Astrocyte (in vitro differentiated cells and primary cell): ENCODE results near the gene PDE7B. TPM values are rescaled to one million over a fixed set of nuclear protein-coding genes. Genes with fewer than 3 reads are reported as not detected.

Experiments used
- DNase-seq: peaks from one replicate; pipeline ENCODE4 v3.0.0-alpha.2; 2010; ENCODE audit warnings: low read depth
- FAIRE-seq: peaks from 2 replicates; lab custom pipeline; 2011; peaks lifted over from hg19 to GRCh38; lab: Jason Lieb, UNC
- H2AFZ ChIP-seq: 2 replicates; pipeline ENCODE4 v1.6.0; 2012; ENCODE audit warnings: low read depth, low read length, inconsistent platforms
- H3K27ac ChIP-seq: 2 replicates; pipeline ENCODE4 v1.5.1; 2011; ENCODE audit warnings: low read depth, low read length, inconsistent platforms
- H3K27me3 ChIP-seq: 2 replicates; pipeline ENCODE4 v1.6.0; 2011; ENCODE audit warnings: low read length, inconsistent platforms; ENCODE audit not compliant: insufficient read depth
- H3K36me3 ChIP-seq: 2 replicates; pipeline ENCODE4 v1.5.1; 2011; ENCODE audit warnings: low read length, inconsistent platforms; ENCODE audit not compliant: insufficient read depth
- H3K4me1 ChIP-seq: 2 replicates; pipeline ENCODE4 v1.5.1; 2011; ENCODE audit warnings: low read length, inconsistent platforms; ENCODE audit not compliant: insufficient read depth
- H3K4me2 ChIP-seq: 2 replicates; pipeline ENCODE4 v1.6.0; 2012; ENCODE audit warnings: low read length, inconsistent platforms
- H3K4me3 ChIP-seq: 2 replicates; pipeline ENCODE4 v1.5.1; 2011; ENCODE audit warnings: low read depth, mild to moderate bottlenecking, low read length, inconsistent platforms; ENCODE audit not compliant: insufficient read depth
- H3K79me2 ChIP-seq: 2 replicates; pipeline ENCODE4 v1.6.0; 2012; ENCODE audit warnings: mild to moderate bottlenecking, low read length, inconsistent platforms; ENCODE audit not compliant: insufficient read depth
- H3K9ac ChIP-seq: 2 replicates; pipeline ENCODE4 v1.6.0; 2012; ENCODE audit warnings: mild to moderate bottlenecking, low read length, inconsistent platforms
- H3K9me3 ChIP-seq: 2 replicates; pipeline ENCODE4 v1.5.1; 2012; ENCODE audit warnings: low read depth, mild to moderate bottlenecking, low read length, inconsistent platforms; ENCODE audit not compliant: insufficient read depth
- H4K20me1 ChIP-seq: 2 replicates; pipeline ENCODE4 v1.6.0; 2012; ENCODE audit warnings: low read length, inconsistent platforms; ENCODE audit not compliant: insufficient read depth
- H3K27ac Mint-ChIP-seq: one replicate; pipeline ENCODE4 v1.8.0; 2021; ENCODE audit warnings: mild to moderate bottlenecking, mixed read lengths; ENCODE audit not compliant: unreplicated experiment
- H3K27me3 Mint-ChIP-seq: one replicate; pipeline ENCODE4 v1.8.0; 2021; ENCODE audit warnings: low read depth, mixed read lengths; ENCODE audit not compliant: unreplicated experiment
- H3K36me3 Mint-ChIP-seq: one replicate; pipeline ENCODE4 v1.8.0; 2021; ENCODE audit warnings: low read depth, mixed read lengths; ENCODE audit not compliant: unreplicated experiment
- H3K4me1 Mint-ChIP-seq: one replicate; pipeline ENCODE4 v1.8.0; 2021; ENCODE audit warnings: low read depth, mixed read lengths; ENCODE audit not compliant: unreplicated experiment
- H3K4me3 Mint-ChIP-seq: one replicate; pipeline ENCODE4 v1.8.0; 2021; ENCODE audit warnings: mild to moderate bottlenecking, moderate library complexity, mixed read lengths; ENCODE audit not compliant: unreplicated experiment
- H3K9me3 Mint-ChIP-seq: one replicate; pipeline ENCODE4 v1.8.0; 2021; ENCODE audit warnings: mild to moderate bottlenecking, mixed read lengths; ENCODE audit not compliant: unreplicated experiment
- EZH2 ChIP-seq: IDR thresholded peaks from 2 replicates; pipeline ENCODE4 v1.6.1; 2012; ENCODE audit warnings: mild to moderate bottlenecking, low read length, inconsistent platforms; ENCODE audit not compliant: insufficient read depth
- total RNA-seq: library from RNA; stranded (reverse); gene quantifications from 2 replicates; pipeline ENCODE4 v1.2.1, GENCODE V29; 2021
- TF ChIP-seq, protein P1 (sequence below): IDR thresholded peaks from 2 replicates; pipeline ENCODE4 v1.5.1; 2011; ENCODE audit warnings: low read depth, mild to moderate bottlenecking, inconsistent platforms, low read length, moderate library complexity; ENCODE audit not compliant: insufficient read depth

PDE7B gene
- total RNA-seq, 1 donor from 2014 or later, result 0.27 TPM

GRCh38 chr6:136108361-136108945, 257.0 kb downstream of the PDE7B start:
- Mint-ChIP-seq H3K27me3 (no peaks in the 10 kb centered on the region), H3K4me1 (peaks cover 2% of the 10 kb centered on the region), H3K4me3 (no peak overlapping the region), H3K27ac (no peak overlapping the region), H3K36me3 (no peaks in the 10 kb centered on the region), H3K9me3 (no peaks in the 10 kb centered on the region)
- no peaks in the 10 kb centered on the region for H3K27me3 ChIP-seq
- no peak overlapping the region for H2AFZ ChIP-seq
- H4K20me1 ChIP-seq, result no peaks in the 10 kb centered on the region
- TF ChIP-seq, protein P1, sequence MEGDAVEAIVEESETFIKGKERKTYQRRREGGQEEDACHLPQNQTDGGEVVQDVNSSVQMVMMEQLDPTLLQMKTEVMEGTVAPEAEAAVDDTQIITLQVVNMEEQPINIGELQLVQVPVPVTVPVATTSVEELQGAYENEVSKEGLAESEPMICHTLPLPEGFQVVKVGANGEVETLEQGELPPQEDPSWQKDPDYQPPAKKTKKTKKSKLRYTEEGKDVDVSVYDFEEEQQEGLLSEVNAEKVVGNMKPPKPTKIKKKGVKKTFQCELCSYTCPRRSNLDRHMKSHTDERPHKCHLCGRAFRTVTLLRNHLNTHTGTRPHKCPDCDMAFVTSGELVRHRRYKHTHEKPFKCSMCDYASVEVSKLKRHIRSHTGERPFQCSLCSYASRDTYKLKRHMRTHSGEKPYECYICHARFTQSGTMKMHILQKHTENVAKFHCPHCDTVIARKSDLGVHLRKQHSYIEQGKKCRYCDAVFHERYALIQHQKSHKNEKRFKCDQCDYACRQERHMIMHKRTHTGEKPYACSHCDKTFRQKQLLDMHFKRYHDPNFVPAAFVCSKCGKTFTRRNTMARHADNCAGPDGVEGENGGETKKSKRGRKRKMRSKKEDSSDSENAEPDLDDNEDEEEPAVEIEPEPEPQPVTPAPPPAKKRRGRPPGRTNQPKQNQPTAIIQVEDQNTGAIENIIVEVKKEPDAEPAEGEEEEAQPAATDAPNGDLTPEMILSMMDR, result no peak
- no peak for TF ChIP-seq EZH2
- H3K79me2 ChIP-seq, result no peaks in the 10 kb centered on the region
- peaks cover 4% of the 10 kb centered on the region for H3K4me1 ChIP-seq
- no peak overlapping the region for H3K4me3 ChIP-seq
- peak overlapping the region; percentile 28 for H3K4me2 ChIP-seq
- FAIRE-seq, result no peak
- DNase-seq, result no peak
- H3K27ac ChIP-seq, result no peak overlapping the region
- no peaks in the 10 kb centered on the region for H3K9me3 ChIP-seq
- no peaks in the 10 kb centered on the region for H3K36me3 ChIP-seq
- H3K9ac ChIP-seq, result no peak overlapping the region

DNA sequence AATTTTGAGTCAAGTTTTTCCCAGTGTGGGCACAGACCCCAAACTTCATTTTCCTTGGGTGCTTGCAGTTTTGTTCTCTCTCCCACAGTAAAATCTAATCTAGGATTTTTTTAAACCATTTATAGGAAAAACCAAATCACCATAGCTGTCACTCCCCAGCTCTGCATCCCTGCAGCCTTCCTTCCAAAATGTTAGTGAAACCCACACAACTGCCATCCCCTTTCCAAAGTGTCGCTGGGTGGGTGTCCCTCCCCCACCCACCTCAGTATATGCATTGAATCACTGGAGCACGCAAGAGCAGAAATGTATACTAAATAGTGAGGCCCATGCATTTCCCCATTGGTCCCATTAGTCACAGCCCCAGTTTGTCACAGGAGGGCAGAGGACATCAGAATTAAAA, 260.3 kb downstream of the PDE7B start:
- Mint-ChIP-seq H3K4me1 (peaks cover 8% of the 10 kb centered on the region), H3K4me3 (no peak overlapping the region), H3K27ac (no peak overlapping the region), H3K27me3 (no peaks in the 10 kb centered on the region), H3K36me3 (no peaks in the 10 kb centered on the region), H3K9me3 (no peaks in the 10 kb centered on the region)
- H3K4me2 ChIP-seq, result no peak overlapping the region
- DNase-seq (no peak), FAIRE-seq (no peak)
- H3K9ac ChIP-seq, result no peak overlapping the region
- TF ChIP-seq, protein P1, result no peak
- TF ChIP-seq EZH2, result no peak
- no peaks in the 10 kb centered on the region for H3K36me3 ChIP-seq
- H3K4me1 ChIP-seq, result peaks cover 10% of the 10 kb centered on the region
- H3K79me2 ChIP-seq, result no peaks in the 10 kb centered on the region
- H3K27me3 ChIP-seq, result no peaks in the 10 kb centered on the region
- no peak overlapping the region for H3K27ac ChIP-seq
- no peak overlapping the region for H2AFZ ChIP-seq
- H4K20me1 ChIP-seq, result no peaks in the 10 kb centered on the region
- no peaks in the 10 kb centered on the region for H3K9me3 ChIP-seq
- H3K4me3 ChIP-seq, result no peak overlapping the region

DNA sequence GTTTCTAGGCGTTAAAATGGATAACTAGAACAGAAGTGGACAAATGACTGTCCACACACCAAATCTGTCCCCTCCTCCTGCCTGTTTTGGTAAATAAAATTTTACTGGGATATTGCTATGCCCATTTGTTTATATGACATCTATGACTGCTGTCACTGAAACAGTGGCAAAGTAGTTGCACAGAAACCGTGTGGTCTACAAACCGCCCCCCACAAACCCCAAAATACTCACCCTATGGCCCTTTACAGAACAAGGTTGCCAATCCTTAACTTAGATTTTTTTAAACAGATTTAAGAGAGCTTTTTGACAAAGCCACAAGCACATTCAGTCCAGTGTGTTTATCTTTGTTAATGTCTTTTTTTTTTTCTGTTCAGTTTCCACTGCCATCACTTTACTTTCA, 260.8 kb downstream of the PDE7B start:
- FAIRE-seq (no peak), DNase-seq (no peak)
- H3K9me3 ChIP-seq, result no peaks in the 10 kb centered on the region
- H3K4me2 ChIP-seq, result no peak overlapping the region
- no peak overlapping the region for H3K4me3 Mint-ChIP-seq
- no peaks in the 10 kb centered on the region for H3K36me3 Mint-ChIP-seq
- H3K9ac ChIP-seq, result no peak overlapping the region
- no peaks in the 10 kb centered on the region for H3K27me3 Mint-ChIP-seq
- no peaks in the 10 kb centered on the region for H3K79me2 ChIP-seq
- no peaks in the 10 kb centered on the region for H3K36me3 ChIP-seq
- H3K4me1 ChIP-seq, result peaks cover 10% of the 10 kb centered on the region
- no peak overlapping the region for H3K4me3 ChIP-seq
- peaks cover 8% of the 10 kb centered on the region for H3K4me1 Mint-ChIP-seq
- no peak overlapping the region for H3K27ac Mint-ChIP-seq
- no peaks in the 10 kb centered on the region for H4K20me1 ChIP-seq
- no peaks in the 10 kb centered on the region for H3K27me3 ChIP-seq
- H2AFZ ChIP-seq, result no peak overlapping the region
- TF ChIP-seq, protein P1, result no peak
- no peak for TF ChIP-seq EZH2
- no peak overlapping the region for H3K27ac ChIP-seq
- no peaks in the 10 kb centered on the region for H3K9me3 Mint-ChIP-seq
